Right renal pelvis (tissue), 4 donors: ENCODE results near the gene CHRNA4. TPM values are rescaled to one million over a fixed set of nuclear protein-coding genes. Genes with fewer than 3 reads are reported as not detected.
"Not testable (repeated sequence)": the region's sequence is repeated elsewhere in the genome, so short reads cannot be mapped to it uniquely, and the experiment has no call there.

Experiments
- DNase-seq, 4 donors: peaks; one replicate each; pipeline ENCODE4 v3.0.0-alpha.2; 2013; ENCODE audit warnings: low read depth in 4 of 4, low spot score in 3 of 4, missing footprints in 1 of 4
- polyA plus RNA-seq, 4 donors: library from polyadenylated mRNA; unstranded; fragments of 120-200 nt; gene quantifications; one replicate each; pipeline ENCODE4 v1.2.1, GENCODE V29; 2013; ENCODE audit not compliant: insufficient read length in 4 of 4

CHRNA4 gene
- polyA plus RNA-seq, 4 donors: 6.1 to 14.7 (median 12.7) TPM

DNA sequence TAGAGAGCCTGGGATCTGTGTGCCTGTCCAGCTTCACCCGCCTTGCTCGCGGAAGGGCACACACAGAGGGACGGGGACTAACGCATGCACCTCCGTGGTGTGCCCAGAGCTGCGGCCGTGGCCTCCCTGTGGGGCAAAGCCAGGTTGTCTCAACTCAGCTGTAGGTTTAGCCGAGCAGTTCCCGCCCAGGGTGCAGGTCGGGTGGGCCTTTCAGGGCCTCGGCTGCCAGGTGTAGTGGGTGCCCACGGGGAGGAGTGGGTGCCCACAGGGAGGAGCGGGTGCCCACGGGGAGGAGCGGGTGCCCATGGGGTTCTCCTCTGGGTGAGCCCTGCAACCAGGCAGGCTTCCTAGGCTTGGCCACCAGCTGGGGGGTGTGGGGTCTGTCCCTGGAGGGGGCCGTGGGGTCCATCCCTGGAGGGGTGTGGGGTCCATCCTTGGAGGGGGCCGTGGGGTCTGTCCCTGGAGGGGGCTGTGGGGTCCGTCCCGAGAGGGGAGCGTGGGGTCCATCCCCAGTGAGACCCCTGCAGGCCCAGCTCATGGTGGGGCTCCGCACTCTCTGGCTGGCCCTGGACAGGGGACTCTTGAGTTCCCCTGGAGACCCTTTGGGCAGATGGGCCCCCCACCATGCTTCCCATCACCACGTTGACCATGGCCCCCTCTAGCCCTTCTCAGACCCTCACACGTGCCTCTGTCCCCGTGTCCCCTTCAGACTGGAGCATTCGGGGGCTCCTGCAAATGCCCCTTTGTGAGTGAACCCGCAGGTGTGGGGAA is 37.8 kb upstream of the CHRNA4 start:
- DNase-seq: no peak

DNA sequence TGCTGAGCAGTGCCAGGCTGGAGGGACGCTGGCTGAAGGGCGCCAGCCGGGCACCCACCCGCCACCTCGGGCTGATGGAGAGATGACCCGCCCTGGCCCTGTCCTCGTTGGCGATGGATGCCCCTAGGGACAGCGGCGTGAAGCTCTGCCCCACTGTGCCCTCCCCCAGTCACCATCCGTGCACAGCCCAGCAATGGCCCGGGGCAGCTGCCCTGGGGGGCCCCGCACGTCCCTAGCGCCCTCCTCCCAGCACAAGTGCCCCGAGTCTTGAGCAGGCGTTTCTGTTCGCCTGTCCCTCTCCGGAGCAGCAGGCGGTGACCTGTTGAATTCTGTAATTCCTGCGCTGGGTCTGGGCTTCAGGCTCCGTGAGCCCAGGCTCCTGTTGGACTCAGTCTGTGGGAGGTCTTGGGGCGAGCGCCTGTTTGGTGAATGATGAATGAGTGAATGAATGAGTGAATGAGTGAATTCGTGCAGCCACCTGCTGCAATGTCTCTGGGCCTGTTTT is 36.8 kb upstream of the CHRNA4 start:
- DNase-seq: no peak

DNA sequence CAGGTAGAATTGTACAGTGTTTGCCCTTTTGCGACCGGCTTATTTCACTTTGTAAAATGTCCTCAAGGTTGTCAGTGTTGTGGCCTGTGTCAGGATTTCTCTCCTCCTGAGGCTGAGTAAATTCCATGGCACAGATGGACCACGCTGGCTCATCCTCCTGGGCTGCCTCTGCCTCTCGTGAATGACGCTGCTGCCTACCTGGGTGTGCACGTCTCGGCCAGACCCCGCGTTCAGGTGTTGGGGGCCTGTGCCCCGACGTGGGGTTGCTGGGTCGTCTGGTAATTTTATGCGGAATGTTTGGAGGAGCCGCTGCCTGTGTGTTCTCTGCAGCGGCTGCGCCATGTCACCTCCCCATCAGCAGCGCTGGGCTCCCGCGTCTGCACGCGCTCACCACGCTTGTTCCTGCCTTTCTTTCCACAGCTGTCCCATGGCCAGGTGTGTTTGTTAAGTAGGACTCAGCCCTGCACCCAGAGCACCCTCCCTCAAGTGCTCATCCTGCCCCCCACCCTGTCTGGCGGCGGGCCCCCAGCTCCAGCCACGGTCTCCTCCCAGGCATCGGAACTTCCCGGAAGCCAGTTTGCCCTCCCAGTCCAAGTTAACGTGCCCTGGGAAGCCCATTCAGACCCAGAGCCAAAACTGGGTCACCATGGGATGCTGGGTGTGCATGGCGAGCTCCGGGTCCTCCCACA is 36.1 kb upstream of the CHRNA4 start:
- no peak for DNase-seq

DNA sequence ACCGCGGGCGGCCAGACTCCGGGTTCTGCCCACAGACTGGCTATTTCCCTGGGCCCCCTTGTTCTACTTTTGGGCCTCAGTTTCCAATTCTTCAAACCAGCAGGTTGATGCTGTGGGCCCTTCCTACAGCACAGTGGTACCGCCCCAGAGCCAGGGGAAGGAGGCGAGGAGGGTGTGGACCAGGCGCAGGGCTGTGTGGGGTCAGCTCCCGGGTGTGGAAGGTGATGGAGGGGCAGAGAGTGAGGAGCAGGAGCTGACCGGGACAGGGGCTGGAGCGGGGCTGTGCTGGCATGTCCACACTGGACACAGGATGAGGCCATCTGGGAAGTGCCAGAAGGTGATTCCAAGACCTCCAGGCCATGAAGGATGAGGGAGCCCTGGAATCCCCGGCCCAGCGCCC is 35.2 kb upstream of the CHRNA4 start:
- DNase-seq: no peak

DNA sequence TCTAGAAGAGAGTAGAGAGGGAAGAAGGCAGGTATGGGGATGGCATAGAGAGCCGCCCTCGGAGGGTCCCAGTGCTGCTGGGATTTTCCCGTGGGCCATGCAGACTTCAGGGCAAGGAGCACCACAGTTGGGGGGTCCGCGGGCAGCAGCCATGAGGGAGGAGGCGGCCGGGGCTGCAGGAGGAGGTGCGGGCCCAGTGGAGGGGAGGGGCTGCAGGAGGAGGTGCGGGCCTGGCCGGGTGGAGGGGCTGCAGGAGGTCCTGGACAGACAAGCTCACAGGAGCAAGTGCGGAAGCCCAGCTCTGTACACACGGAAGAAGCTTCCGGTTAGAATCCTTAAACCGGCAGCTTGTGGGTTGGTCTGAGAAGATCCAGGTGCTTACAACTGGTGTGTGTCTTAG is 34.6 kb upstream of the CHRNA4 start:
- no peak for DNase-seq

DNA sequence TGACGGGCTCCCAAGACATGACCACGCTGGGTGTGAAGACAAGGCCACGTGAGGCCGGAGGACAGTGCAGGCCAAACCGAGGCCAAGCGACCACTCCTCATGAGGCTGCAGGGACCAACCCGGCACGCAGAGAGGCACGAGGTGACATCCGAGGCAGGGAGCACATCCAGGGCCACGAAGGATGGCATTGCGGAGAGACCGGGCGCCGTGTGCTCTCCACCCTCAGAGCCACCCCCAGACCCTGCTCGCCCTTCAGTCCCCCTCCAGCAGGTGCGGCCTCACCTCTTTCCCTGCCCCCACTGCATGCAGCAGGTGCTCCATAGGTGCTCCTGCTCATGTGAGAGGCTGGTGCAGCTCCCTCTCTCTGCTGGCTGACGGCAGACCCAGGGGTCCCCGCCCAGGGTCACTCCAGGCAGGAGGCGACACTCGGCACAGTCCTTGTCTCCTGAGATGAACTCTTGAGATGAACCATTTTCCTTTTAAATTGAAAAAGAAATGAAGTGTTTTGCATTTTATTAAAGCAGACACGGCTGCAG is 33.8 kb upstream of the CHRNA4 start:
- DNase-seq: no peak

DNA sequence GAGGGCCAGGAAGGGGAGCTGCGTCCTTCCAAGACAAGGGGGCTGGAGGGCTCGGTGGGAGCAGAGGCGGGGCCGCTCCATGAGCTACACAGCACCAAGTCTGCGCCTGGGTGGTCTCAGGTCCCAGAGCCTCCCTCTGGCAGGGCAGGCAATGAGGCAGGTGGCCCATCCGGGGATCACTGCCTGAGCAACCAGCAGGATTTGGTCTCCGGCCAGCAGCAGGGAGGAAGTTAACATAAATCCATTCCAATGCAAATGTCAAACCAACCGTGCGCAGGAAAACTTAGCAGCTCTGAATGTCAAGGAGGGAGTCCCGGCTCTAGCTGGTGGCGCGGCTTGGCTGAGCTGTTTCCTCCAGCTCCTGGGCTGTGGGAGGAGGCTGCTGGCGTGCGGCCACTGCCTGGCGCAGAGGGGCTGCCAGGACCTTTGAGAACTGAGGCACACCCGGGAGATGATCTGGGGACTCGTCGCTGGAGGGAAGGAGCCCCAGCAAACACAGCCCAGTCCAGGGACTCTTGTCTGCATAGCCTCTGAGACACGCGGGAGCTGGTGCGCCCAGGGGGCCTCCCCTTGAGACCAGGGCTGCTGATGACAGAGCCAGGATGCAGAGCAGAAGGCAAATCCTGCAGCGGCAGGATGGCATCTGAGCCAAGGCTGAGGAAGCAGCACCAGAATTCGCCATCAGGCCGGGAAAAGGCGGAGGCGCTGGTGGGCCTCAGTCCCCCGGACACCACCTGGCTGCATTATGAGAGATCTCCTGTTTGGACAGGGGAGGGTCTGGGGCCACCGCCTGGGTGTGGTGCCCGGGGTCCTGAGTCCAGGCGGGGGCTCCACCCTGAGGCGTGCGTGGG is 33.1 kb upstream of the CHRNA4 start:
- DNase-seq: peak in 3 of 4 donors; percentile 69 to 80 (median 80)

DNA sequence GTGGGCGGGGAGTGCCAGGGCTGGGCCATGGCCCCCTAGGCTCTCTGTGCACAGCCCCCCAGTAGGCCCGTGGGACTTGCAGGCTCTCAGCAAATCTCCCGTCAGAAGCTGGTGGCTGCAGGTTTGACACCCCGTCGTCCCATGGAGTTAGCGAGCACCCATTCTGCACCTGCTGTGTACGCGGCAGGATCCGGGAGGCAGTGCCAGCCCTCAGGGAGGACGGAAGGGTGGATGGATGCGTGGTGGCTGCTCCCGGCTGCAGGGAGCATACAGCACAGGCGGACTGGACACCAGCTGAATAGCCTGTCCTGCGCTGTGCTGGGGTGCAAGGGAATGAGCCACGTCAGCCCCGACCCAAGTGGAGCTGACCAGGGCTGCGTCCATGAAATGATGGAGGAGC is 32.4 kb upstream of the CHRNA4 start:
- DNase-seq: no peak

DNA sequence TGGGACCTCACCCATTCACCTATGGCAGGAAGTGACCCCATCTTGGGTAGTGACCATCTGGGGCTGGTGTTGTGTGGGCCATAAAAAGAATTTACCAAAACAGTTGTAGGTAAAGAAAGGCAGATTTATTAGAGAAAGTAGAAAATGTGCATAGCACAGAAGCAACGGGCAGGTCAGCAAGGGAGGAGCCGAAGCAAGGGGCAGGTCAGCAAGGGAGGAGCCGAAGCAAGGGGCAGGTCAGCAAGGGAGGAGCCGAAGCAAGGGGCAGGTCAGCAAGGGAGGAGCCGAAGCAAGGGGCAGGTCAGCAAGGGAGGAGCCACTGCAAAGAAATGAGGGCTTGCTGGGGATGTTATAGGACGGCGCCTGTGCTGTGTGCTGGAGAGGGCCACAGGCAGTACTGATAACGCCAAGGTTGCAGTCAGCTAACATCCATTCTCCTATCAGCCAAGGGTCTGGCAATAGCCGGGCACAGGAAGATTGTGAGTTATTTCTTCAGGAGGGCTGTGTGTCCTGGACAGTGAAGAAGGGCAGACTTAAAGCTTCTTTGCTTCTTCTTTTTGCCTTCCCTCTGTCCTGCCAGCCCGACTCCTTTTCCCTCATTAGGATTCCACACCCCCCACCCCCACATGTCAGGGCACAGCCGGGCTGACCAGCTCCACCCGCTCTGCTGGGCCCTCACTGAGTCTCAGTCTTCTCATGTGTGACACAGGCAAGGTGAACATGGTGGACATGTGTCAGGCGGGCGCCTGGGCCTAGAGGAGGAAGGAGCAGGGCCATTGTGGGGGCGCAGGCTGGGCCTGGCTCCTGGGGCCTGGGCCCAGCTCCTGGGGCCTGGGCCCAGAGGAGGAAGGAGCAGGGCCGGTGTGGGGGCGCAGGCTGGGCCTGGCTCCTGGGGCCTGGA is 31.6 kb upstream of the CHRNA4 start:
- no peak for DNase-seq

DNA sequence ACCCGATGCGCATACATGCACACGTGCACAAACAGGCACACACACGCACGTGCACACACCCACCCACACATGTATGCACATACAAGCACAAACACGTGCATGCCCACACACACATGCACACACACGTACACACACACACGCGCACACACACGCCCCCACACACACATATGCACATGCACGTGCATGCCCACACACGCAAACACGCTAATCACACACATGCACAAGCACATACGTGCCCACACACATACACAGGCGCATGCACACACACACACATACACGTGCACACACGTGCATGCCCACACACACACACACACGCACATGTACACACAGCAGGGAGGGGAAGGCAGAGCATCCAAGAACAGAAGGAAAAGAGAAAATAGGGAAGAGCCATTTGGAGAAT is 26.8 kb upstream of the CHRNA4 start:
- no peak for DNase-seq

DNA sequence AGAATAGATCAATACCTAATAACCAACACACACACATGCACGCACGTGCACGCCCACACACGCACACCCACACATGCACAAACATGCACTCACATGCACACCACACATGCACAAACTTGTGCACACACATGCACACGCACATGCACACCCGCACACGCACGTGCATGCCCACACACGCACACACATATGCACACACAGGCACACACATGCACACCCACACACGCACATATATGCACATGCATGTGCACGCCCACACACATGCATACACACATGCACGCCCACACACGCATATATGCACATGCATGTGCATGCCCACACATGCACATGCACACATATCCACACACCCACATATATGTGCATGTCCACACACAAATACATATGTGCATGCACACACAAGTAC is 26.2 kb upstream of the CHRNA4 start:
- DNase-seq: no peak

DNA sequence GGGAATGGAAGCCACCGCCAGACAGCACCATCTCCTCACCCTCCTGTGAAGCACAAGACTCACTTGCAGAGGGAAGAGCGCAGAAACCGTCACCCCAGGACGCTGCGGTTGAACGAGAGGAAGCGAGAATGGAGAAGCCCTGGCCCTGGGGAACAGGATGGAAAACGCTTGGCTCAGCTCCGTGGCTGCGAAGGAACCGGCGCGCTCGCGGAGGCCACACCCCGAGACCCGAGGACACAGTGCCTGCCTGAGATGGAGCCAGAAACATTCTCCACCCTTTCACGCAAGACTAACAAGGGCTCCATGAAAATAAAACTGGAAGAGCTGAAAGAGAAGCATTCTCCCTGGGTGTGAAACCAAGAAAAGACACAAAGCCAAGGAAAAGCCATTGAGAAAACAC is 25.3 kb upstream of the CHRNA4 start:
- no peak for DNase-seq

DNA sequence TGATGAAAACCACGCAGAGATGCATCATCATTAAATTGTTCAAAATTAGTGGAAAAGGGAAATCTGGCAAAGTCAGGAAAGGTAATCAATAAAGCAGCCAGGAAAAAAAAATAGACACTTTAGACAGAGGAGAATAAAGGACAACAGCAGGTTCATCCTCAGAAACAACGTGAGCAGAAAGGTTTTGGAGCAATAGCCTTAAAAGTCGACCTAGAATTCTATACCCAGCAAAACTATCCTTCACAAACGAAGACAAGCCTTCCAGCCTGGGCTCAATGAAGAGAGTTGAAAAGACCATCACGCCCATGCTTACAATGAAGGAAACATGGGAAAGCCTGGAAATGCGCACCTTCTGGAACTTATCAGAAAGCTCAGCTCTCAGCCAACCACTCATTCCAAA is 24.7 kb upstream of the CHRNA4 start:
- no peak for DNase-seq

DNA sequence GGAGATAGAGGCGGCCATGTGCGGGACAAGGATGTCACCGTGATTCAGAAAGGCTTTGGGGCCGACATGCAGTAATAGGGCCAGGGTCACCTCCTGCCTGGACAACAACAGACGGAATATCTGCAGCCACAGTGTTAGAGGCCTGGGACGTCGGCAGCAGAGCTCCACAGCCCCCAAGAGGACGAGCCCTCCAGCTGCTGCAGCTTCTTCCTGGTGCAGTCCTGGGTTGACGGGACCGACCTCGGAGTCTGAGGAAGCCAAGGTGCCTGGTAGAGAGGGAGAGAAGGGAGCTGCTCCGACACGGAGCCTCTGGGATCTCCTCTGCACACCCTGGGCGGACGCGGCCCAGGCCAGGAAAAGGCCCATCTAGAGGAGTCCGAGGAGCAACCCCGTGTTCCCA is 23.2 kb upstream of the CHRNA4 start:
- DNase-seq: no peak

DNA sequence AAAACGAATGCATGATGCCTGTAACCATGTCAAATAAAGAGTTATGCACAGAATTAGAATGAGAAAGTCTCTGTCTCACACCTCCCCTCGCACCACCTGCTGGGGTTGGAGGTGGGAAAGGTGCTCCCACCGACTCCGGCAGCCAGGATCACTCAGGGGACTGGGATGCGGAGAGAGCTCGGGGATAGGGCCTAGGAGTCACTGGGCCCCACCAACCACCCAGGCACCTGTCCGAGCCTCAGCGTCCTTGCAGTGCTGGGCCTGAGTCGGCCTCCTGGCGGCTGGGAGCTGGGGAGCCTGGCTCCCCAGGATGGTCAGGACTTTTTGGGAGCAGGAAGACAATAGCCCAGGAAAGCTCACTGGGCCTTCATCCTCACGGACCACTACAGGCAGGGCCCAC is 22.4 kb upstream of the CHRNA4 start:
- no peak for DNase-seq

DNA sequence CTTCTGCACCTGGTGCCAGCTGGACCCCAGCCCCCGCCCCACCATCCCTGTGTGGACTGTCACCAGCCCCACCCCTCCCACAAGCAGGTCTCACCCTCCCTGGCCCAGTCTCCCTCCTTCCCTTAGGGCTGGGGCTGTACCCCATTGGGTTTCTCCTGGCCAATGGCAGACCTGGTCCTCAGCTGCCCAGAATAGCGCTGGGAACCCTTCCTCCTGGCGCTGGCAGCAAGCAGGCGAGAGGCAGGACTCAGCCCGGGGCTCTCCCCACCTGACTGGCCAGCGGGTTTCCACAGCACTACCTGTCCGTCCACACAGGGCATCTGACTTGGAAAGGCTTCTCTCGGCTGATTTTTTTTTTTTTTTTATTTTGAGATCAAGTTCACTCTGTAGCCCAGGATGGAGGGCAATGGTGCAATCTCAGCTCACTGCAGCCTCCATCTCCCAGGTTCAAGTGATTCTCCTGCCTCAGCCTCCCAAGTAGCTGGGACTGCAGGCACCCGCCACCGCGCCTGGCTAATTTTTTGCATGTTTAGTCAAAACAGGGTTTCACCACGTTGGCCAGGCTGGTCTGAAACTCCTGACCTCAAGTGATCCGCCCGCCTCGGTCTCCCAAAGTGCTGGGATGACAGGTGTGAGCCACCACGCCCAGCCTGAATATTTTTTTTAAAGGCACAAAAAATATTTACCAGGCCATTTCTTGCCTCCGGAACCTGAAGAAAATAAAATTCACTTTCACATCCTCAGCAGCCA is 21.6 kb upstream of the CHRNA4 start:
- no peak for DNase-seq

DNA sequence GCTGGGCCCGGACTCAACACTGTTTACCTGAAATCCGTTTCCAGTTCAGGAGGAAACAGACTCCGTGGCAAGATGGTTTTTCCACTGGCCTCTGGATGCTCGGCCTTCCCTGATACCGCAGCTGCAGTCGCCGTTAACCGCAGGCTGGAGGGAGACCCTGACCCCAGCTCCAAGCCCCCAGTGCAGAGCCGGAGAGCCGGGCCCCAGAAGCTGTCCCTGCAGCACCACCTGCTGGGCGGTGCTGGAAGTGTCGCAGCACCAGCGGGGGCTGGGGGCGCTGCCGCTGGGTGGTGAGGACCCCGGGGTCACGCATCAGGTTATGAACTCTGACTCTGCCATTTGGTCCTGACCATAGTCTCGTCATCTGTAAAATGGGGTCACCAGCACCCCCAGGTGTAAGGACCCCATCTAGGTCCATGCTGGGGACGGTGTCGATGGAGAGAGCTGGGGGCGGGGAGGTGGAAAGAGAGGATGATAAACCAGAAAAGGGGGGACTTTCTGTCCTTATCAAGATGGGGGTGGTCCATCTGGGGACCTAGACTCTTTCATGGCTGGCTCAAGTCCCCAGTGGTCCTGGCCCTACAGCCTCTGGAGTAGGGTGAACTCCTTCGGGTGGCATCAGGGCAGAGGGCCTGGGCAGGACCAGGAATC is 20.8 kb upstream of the CHRNA4 start:
- DNase-seq: no peak

DNA sequence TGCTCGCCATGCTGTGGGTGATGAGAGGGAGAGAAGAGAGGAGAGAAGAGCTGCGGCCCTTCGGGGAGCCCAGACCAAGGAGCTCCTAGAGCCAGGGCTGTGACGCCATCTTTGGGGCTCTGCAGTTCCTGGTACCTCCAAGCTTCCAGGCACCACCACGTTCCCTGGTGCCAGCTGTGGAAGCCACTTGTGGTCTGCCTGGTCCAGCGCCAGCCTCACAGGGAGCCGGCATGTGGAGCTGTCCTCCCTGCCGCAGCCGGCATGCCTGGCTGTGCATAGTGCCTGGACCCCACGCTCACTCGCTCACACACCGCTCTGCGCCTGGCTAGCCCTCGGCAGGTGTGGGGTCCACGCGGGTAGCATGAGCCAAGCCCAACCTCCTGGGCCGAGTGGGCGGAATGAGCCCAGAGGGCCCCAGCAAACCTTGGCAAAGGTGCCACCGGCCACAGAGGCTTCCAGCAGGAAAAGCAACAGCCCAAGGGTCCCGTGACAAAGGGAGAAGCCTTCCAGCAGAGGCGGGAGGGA is 19.3 kb upstream of the CHRNA4 start:
- DNase-seq: no peak

DNA sequence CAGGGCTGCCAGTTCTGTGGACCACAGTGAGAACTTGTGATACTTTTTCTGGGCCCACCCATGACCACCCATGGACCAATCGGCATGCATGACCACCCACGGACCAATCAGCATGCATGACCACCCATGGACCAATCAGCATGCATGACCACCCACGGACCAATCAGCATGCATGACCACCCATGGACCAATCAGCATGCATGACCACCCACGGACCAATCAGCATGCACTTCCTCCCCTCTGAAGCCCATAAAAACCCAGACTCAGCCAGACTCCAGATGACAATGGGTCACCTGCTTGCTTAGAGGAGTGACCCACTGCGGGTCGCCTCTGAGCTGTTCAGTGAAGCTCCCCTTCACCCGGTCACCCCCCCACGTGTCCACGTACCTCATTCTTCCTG is 18.7 kb upstream of the CHRNA4 start:
- not testable (repeated sequence) for DNase-seq
